Measurements from ENCODE around the gene CLDN16.

- TF ChIP-seq CTCF (IDR thresholded peaks at IDR 0.05; ENCODE audit: low read length) (no peak), EZH2phosphoT487 (IDR thresholded peaks at IDR 0.05; ENCODE audit: low read length) (no peak)
Measured at GRCh38 chr3:190352861-190353457, 35.0 kb upstream of the CLDN16 start.

Measured in MM.1S (cell line).